Cortex of kidney (tissue), 1 donor: ENCODE measurements around the gene MIB2.
"Not testable (repeated sequence)": the region's sequence is repeated elsewhere in the genome, so short reads cannot be mapped to it uniquely, and the experiment has no call there.

Experiments used
- DNase-seq: peaks from one replicate; lab custom pipeline; 2025; lab: John Stamatoyannopoulos, UW

The MIB2 gene

DNA sequence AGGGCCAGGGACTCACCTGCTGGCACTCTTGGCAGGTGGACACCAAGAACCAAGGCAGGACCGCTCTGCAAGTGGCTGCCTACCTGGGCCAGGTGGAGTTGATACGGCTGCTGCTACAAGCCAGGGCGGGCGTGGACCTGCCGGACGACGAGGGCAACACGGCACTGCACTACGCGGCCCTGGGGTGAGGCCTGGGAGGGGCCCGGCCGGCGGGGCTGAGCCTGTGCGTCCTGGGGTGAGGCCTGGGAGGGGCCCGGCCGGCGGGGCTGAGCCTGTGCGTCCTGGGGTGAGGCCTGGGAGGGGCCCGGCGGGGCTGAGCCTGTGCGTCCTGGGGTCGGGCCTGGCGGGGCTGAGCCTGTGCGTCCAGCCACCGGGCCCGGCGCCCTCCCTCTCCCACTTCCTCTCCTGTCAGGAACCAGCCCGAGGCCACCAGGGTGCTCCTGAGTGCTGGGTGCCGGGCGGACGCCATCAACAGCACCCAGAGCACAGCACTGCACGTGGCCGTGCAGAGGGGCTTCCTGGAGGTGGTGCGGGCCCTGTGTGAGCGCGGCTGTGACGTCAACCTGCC is 12.0 kb downstream of the MIB2 start:
- no peak for DNase-seq

GRCh38 chr1:1627829-1628753 is 12.8 kb downstream of the MIB2 start:
- no peak for DNase-seq

DNA sequence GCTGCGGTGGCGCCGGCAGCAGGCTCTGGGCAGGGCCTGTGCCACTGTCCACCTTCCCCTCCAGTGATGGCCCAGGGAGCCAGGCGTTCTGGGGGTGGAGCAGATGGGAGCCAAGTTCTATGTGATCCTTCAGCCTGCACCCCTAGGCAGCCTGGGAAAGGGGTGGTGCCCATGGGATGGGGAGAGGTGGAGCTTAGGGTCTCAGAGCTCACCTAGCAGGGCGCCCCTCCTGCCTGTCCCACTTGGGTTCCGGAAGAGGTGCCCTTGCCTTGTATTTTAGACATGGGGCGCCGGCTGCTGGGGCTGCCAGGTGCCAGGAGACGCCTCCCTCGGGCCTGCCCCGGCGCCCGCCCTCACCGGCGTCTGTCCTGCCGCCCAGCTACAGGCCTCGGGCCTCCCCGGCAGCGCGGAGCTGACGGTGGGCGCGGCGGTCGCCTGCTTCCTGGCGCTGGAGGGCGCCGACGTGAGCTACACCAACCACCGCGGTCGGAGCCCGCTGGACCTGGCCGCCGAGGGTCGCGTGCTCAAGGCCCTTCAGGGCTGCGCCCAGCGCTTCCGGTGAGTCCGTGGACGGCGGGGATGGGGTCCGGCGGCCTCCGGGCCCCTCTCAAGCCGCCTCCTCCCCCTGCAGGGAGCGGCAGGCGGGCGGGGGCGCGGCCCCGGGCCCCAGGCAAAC is 13.6 kb downstream of the MIB2 start:
- no peak for DNase-seq

DNA sequence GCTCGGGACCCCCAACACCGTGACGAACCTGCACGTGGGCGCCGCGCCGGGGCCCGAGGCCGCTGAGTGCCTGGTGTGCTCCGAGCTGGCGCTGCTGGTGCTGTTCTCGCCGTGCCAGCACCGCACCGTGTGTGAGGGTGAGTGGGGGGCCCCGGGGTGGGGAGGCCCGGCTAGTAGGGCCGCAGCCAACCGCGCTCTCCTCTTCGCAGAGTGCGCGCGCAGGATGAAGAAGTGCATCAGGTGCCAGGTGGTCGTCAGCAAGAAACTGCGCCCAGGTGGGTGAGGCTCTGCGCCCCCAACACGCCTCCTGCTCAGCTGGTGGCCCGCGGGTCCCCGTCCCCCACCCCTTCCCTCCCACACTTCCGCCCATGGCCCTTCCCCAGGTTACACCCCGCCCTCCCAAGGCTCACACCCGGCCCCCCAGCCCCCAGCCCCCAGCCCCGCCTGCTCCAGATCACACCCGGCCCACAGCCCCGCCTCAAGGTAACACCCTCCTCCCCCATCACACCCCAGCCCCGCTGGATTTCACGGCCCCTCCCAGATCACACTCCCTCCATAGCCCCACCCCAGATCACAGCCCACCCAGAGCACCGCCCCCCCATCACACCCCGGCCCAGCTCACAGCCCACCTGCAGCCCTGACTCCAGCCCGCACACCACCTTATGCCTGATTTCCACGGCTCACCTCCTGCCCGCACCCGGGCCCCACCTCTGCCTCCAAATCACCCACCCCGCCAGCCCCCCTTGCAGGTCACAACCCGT is 14.3 kb downstream of the MIB2 start:
- no peak for DNase-seq

DNA sequence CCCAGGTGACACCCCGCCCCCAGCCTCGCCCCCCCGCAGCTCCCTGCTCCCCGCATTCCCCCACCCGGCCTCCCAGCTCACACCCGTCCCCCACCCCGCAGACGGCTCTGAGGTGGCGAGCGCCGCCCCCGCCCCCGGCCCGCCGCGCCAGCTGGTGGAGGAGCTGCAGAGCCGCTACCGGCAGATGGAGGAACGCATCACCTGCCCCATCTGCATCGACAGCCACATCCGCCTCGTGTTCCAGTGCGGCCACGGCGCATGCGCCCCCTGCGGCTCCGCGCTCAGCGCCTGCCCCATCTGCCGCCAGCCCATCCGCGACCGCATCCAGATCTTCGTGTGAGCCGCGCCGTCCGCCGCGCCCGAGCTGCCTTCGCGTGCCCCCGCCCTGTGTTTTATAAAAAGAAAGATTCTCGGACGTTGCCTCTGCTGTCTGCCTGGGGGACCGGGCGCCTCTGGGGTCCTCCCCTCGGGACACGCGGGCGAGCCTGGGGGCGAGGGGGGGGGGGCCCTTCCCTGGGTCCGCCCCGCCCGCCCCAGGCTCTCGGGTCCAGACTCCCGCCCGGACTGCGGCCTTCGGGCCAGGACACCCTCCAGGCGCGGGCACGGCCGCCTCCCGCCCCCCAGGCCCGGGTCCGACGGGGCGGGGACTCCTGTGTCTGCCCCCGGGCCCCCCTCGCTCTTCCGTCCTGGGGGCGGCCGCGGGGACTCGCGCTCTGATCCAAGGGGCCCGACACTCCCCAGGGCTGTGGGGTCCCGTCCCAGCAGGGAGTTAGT is 15.1 kb downstream of the MIB2 start:
- DNase-seq: no peak

GRCh38 chr1:1630965-1631781 is 15.9 kb downstream of the MIB2 start:
- no peak for DNase-seq

- no peak for DNase-seq
Observed at GRCh38 chr1:1631782-1632420, 16.6 kb downstream of the MIB2 start, which contains the start of gene MMP23B. Gene MMP23B (plus strand): TSS chr1:1632173. CDS start chr1:1632219, 46 bp downstream.

GRCh38 chr1:1633409-1633808 is 18.1 kb downstream of the MIB2 start:
- DNase-seq: not testable (repeated sequence)

- DNase-seq: not testable (repeated sequence)
Observed at GRCh38 chr1:1634613-1635012, 19.3 kb downstream of the MIB2 start.

GRCh38 chr1:1636621-1637478 is 21.6 kb downstream of the MIB2 start:
- not testable (repeated sequence) for DNase-seq

DNA sequence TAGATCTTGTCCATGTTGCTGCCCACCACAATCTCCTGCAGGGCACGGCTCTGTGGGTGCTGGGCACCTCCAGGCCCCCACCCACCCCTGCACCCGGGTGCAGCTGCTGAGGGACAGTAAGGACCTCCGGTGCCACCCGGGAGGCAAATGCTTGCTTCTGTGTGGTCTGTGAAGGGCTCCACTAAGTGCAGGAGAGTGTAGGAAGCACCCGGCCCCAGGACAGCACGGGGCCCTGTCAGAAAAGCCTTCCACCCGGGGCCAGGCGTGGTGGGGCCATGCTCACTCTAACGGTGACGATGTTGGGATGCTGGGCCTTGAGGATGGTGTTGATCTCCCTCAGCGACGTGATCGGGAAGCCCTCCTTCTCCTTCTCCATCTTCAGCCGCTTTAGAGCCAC is 22.2 kb downstream of the MIB2 start:
- DNase-seq: not testable (repeated sequence)

GRCh38 chr1:1638528-1638927 is 23.2 kb downstream of the MIB2 start:
- DNase-seq: not testable (repeated sequence)

GRCh38 chr1:1639368-1639767 is 24.1 kb downstream of the MIB2 start:
- DNase-seq: not testable (repeated sequence)

- DNase-seq: not testable (repeated sequence)
Observed at GRCh38 chr1:1640081-1640480, 24.8 kb downstream of the MIB2 start.

- DNase-seq: not testable (repeated sequence)
Observed at GRCh38 chr1:1640711-1641461, 25.6 kb downstream of the MIB2 start.

- not testable (repeated sequence) for DNase-seq
Observed at GRCh38 chr1:1646326-1646725, 31.0 kb downstream of the MIB2 start.

DNA sequence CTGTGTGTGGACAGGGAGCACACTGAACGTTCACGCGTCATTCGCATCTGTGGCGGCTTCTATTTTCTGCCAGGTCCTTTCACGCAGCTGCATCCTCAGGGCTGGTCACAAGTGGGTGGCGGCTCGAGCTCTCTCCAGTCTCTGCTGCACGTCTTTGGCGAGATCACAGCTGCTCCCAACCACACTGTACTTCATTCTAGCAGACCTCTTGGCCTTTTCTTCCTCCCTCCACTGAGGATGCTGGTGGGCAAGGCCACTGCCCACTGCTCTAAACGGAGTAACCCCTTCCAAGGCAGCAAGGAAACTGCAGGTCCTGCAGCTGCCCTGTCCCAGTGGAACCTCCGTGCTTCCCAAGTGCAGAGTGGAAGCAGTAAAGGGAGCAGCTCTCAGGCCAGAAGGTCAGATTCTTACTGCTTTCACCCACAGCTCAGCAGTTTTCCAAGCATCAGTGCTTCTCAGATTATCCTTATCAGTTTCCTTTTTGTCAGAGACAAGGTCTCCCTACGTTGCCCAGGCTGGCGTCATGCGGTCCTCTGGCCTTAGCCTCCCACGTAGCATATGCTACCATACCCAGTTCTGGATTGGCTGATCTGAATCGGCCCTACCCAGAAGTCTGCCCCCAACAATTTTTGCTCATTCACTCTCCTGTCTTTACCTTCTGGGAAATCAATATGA is 32.4 kb downstream of the MIB2 start:
- not testable (repeated sequence) for DNase-seq
